Muscle of back (tissue), 11 donors: ENCODE measurements around the gene DACT3. TPM values are rescaled to one million over a fixed set of nuclear protein-coding genes. Genes with fewer than 3 reads are reported as not detected.

Experiments
- DNase-seq, 3 donors: peaks; one replicate each; pipeline versions ENCODE4 v3.0.0 to v3.0.0-alpha.2; 2013
- polyA plus RNA-seq, 10 donors: library from polyadenylated mRNA; unstranded; fragments of 120-200 nt; gene quantifications; one replicate each; pipeline ENCODE4 v1.2.1, GENCODE V29; 2013; ENCODE audit not compliant: insufficient read length in 10 of 10

Gene DACT3
- polyA plus RNA-seq, 10 donors: 11.1 to 22.7 (median 14.4) TPM

DNA sequence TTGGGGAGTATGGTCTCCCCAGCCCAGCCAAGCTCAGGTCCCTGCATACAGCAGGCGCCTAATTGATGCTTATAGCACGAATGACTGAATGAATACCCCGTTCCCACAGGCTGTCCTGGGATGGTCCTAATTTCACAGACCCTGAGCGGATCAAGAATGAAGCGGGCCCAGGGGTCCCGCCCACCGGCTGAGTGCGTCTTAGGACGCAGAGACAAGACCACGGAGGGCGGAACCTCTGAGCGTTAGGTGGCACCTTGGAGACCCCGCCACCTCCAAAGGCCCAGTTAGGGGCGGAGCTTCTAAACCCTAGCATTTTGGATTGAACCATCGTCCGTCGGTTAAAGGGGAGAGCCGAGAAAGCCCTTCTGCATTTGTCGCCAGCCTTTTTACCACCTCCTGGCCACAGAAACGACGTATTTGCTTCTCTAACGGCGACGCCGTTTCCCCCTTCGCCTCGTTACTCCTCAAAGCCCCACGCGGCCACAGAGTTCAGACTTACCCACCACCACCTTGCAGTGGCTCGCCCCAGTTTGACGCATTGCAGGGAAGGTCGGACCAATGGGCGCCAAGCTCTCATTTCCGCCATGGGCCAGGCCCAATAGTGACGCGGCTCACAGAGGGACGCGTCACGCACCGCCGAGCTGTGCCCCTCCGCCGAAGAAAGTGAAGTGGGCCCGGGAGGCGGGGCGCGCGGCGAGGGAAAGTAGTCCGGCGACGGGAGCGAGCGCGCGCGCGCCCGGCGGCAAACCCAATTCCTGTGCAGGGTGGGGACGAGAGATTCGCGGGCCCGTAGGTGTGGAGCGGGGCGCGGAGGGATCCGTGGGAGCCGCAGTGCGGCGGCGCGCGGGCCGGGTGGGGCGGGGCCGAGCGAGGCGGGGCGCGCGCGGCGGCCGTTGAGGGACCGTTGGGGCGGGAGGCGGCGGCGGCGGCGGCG, 60.3 kb downstream of the DACT3 start:
- peak; percentile 99 to 100 (median 99) for DNase-seq

DNA sequence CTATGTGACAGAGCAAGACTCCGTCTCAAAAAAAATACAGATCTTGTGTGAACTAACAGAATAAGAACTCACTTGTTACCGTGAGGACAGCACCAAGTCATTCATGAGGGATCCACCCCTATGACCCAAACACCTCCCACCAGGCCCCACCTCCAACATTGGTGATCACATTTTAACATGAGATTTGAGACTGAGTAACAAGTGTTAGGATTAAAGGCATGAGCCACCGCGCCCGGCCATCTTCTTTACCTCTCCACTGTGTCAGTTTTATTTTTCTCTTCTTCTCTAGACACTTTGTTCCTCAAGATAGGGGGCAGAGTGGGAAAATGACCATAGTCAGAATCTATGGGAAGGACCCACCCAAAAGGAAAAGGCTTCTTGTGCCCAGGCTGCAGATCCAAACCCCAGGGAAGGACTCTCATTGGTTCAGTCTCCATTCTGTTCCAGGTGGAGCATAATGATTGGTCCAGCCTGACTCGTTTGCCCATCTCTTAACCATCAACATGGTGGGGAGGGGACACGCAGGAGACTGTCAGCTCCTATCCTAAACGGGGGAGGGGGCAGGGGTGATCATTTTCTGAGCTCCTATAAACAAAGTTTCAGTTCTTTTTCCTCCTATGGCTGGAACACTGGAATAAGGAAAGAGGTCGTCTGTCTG, 61.1 kb downstream of the DACT3 start:
- no peak for DNase-seq

DNA sequence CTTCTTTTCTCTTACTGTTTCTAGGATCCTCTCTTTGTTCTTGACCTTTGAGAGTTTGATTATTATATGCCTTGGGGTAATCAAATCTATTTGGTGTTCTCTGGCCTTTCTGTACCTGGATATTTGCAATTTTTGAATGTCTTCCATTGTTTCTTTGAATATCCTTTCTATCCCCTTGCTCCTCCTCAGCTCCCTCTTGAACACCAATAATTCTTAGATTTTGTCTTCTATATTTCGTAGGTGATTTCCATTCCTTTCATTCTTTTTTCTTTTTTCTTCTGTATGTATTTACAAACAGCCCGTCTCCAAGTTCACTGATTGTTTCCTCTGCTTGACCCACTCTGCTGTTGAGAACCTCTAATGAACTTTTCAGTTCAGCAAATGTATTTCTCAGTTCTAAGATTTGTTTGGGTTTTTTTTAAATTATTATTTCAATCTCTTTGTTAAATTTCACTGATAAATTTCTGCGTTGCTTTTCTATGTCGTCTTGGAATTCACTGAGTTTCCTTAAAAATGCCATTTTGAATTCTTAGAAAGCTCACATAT, 62.5 kb downstream of the DACT3 start:
- DNase-seq: no peak

Other genes with a start within 250 kb of the DACT3 start
- gene CCDC8, start 247.6 kb downstream of the DACT3 start, polyA plus RNA-seq: 10 to 100 TPM; 48.0 to 74.7 (median 61.4) TPM
- gene PNMA8C, start 232.2 kb downstream of the DACT3 start, polyA plus RNA-seq: under 1 TPM; 0.24 to 0.70 (median 0.40) TPM
- gene PNMA8A, start 189.6 kb downstream of the DACT3 start, polyA plus RNA-seq: 10 to 100 TPM; 27.2 to 52.9 (median 43.9) TPM
- gene PNMA8B, start 165.3 kb downstream of the DACT3 start, polyA plus RNA-seq: 1 to 10 TPM; 2.0 to 4.9 (median 3.1) TPM
- gene CALM3, start 59.9 kb downstream of the DACT3 start, polyA plus RNA-seq: 100 to 1,000 TPM; 173 to 292 (median 221) TPM
- gene PTGIR, start 36.1 kb downstream of the DACT3 start, polyA plus RNA-seq: 1 to 10 TPM; 1.8 to 4.8 (median 3.4) TPM
- gene GNG8, start 25.0 kb downstream of the DACT3 start, polyA plus RNA-seq: 1 to 10 TPM in 1 of 10 donors, under 1 TPM in 2, not detected in 7; 0.65 to 1.9 (median 0.80) TPM
- 10 to 100 TPM; 17.4 to 32.9 (median 20.5) TPM for gene PRKD2, start 55.9 kb upstream of the DACT3 start, polyA plus RNA-seq
- gene FKRP, start 84.9 kb upstream of the DACT3 start, polyA plus RNA-seq: 10 to 100 TPM; 12.5 to 21.1 (median 16.7) TPM
- gene STRN4, start 85.3 kb upstream of the DACT3 start, polyA plus RNA-seq: 10 to 100 TPM; 39.6 to 61.4 (median 45.5) TPM
- 10 to 100 TPM; 17.0 to 33.9 (median 21.3) TPM for gene SLC1A5, start 127.4 kb upstream of the DACT3 start, polyA plus RNA-seq
- 10 to 100 TPM; 40.2 to 80.4 (median 54.6) TPM for gene AP2S1, start 189.7 kb upstream of the DACT3 start, polyA plus RNA-seq
- gene ARHGAP35, start 199.8 kb upstream of the DACT3 start, polyA plus RNA-seq: 10 to 100 TPM; 32.3 to 44.8 (median 37.1) TPM